Suprapubic skin (tissue), 3 donors: ENCODE measurements around the gene TAC3.

Experiments used
- POLR2A ChIP-seq, 2 donors: fragments of 450-650 bp; IDR thresholded peaks; one replicate each; pipeline ENCODE4 v1.6.1; 2017; ENCODE audit warnings: antibody characterized with exemption in 2 of 2, mild to moderate bottlenecking in 2 of 2, moderate library complexity in 2 of 2
- TF ChIP-seq, protein P1 (sequence below), 2 donors: fragments of 200-600 bp in 1 of 2; fragments of 450-650 bp in 1 of 2; sonication (generic) in 1 of 2; IDR thresholded peaks; one replicate each; pipeline ENCODE4 v1.5.1; 2016 to 2019; ENCODE audit warnings: antibody characterized with exemption in 2 of 2, mild to moderate bottlenecking in 1 of 2, moderate library complexity in 1 of 2

GRCh38 chr12:57010627-57011247 is 5.6 kb downstream of the TAC3 start:
- TF ChIP-seq, protein P1, sequence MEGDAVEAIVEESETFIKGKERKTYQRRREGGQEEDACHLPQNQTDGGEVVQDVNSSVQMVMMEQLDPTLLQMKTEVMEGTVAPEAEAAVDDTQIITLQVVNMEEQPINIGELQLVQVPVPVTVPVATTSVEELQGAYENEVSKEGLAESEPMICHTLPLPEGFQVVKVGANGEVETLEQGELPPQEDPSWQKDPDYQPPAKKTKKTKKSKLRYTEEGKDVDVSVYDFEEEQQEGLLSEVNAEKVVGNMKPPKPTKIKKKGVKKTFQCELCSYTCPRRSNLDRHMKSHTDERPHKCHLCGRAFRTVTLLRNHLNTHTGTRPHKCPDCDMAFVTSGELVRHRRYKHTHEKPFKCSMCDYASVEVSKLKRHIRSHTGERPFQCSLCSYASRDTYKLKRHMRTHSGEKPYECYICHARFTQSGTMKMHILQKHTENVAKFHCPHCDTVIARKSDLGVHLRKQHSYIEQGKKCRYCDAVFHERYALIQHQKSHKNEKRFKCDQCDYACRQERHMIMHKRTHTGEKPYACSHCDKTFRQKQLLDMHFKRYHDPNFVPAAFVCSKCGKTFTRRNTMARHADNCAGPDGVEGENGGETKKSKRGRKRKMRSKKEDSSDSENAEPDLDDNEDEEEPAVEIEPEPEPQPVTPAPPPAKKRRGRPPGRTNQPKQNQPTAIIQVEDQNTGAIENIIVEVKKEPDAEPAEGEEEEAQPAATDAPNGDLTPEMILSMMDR (IDR thresholded peaks at IDR 0.05): no peak
- no peak for TF ChIP-seq POLR2A (IDR thresholded peaks at IDR 0.05)
